HepG2 (cell line): ENCODE data around the gene CLHC1. TPM values are rescaled to one million over a fixed set of nuclear protein-coding genes. Genes with fewer than 3 reads are reported as not detected.

Source experiments
- ATF7-NPFF ChIP-seq: sonication (generic); formaldehyde crosslinking; IDR thresholded peaks from 2 replicates; pipeline ENCODE4 v1.8.1; 2023; ENCODE audit warnings: mild to moderate bottlenecking, low read depth, missing genetic modification reagents, moderate library complexity
- DMTF1 ChIP-seq: sonication (generic); formaldehyde crosslinking; IDR thresholded peaks from 2 replicates; pipeline ENCODE4 v1.4.0; 2020; ENCODE audit warnings: mild to moderate bottlenecking, missing genetic modification reagents
- GZF1 ChIP-seq: sonication (generic); formaldehyde crosslinking; IDR thresholded peaks from 2 replicates; pipeline ENCODE4 v1.5.1; 2020; ENCODE audit warnings: mild to moderate bottlenecking, missing genetic modification reagents
- KAT2B ChIP-seq: fragments of 150-350 bp; IDR thresholded peaks from 2 replicates; pipeline ENCODE4 v1.6.1; 2014; ENCODE audit warnings: low read depth, low read length, borderline replicate concordance
- RBM22 ChIP-seq: fragments of 200-400 bp; formaldehyde crosslinking; optimal IDR thresholded peaks from 2 replicates; pipeline ENCODE3; 2017; ENCODE audit warnings: mild to moderate bottlenecking, low read length, moderate library complexity
- RXRA ChIP-seq: sonication (generic); formaldehyde crosslinking; IDR thresholded peaks from 2 replicates; pipeline ENCODE4 v1.5.1; 2020; ENCODE audit warnings: missing genetic modification reagents
- SAP130 ChIP-seq: IDR thresholded peaks from 2 replicates; pipeline ENCODE4 v1.6.1; 2016; ENCODE audit warnings: low read depth
- TCF7 ChIP-seq: sonication (generic); IDR thresholded peaks from 2 replicates; pipeline ENCODE4 v1.6.1; 2016; ENCODE audit warnings: antibody characterized with exemption, low read depth
- ZC3H13 ChIP-seq: sonication (generic); formaldehyde crosslinking; IDR thresholded peaks from 2 replicates; pipeline ENCODE4 v1.8.1; 2023; ENCODE audit warnings: mild to moderate bottlenecking, missing genetic modification reagents, moderate library complexity
- ZNF142 ChIP-seq: sonication (generic); formaldehyde crosslinking; IDR thresholded peaks from 2 replicates; pipeline ENCODE4 v1.4.0; 2020; ENCODE audit warnings: missing genetic modification reagents
- ZNF326 ChIP-seq: sonication (generic); formaldehyde crosslinking; IDR thresholded peaks from 2 replicates; pipeline ENCODE4 v1.4.0; 2020; ENCODE audit warnings: missing genetic modification reagents, borderline replicate concordance
- ZNF333 ChIP-seq: sonication (generic); formaldehyde crosslinking; IDR thresholded peaks from 2 replicates; pipeline ENCODE4 v1.4.0; 2020; ENCODE audit warnings: mild to moderate bottlenecking, missing genetic modification reagents, borderline replicate concordance
- ZNF740 ChIP-seq: sonication (generic); formaldehyde crosslinking; IDR thresholded peaks from 2 replicates; pipeline ENCODE4 v1.4.0; 2020; ENCODE audit warnings: missing genetic modification reagents
- ZNF782 ChIP-seq: sonication (generic); formaldehyde crosslinking; IDR thresholded peaks from 2 replicates; pipeline ENCODE4 v1.4.0; 2020; ENCODE audit warnings: missing genetic modification reagents, mild to moderate bottlenecking, borderline replicate concordance
- ZNF878 ChIP-seq: sonication (generic); formaldehyde crosslinking; IDR thresholded peaks from 2 replicates; pipeline ENCODE4 v1.8.1; 2023; ENCODE audit warnings: mild to moderate bottlenecking, missing genetic modification reagents, moderate library complexity
- polyA plus RNA-seq, 8 experiments: library from polyadenylated mRNA; depleted of rRNA in 3 of 8; stranded (reverse) in 7 of 8; unstranded in 1 of 8; fragments of >200 nt; fragmentation: Illumina TruSeq in 4 of 8; extraction: Trizol in 4 of 8; gene quantifications; 2 replicates each; pipeline versions ENCODE4 v1.2.1 to v1.2.3, GENCODE V29; 2011 to 2016; ENCODE audit warnings: low read depth in 4 of 8, missing spikeins in 1 of 8, mixed read lengths in 1 of 8; ENCODE audit not compliant: insufficient read depth in 1 of 8
- total RNA-seq, 5 experiments: library from RNA; depleted of rRNA; stranded (reverse); fragments of >200 nt; fragmentation: Illumina TruSeq; extraction: Trizol; gene quantifications; 2 replicates each; pipeline ENCODE4 v1.2.3, GENCODE V29; 2016; ENCODE audit warnings: low read depth in 1 of 5
- TF ChIP-seq, protein P1 (sequence below): sonication (generic); formaldehyde crosslinking; IDR thresholded peaks from 2 replicates; pipeline ENCODE4 v1.4.0; 2020; ENCODE audit warnings: missing genetic modification reagents, borderline replicate concordance
- TF ChIP-seq, protein P2 (sequence below): sonication (generic); formaldehyde crosslinking; IDR thresholded peaks from 2 replicates; pipeline ENCODE4 v1.9.0; 2021; ENCODE audit warnings: missing genetic modification reagents, mild to moderate bottlenecking, borderline replicate concordance

CLHC1 gene
- total and polyA plus RNA-seq, 2 of the 13 experiments (the other 11 are each of a cell fraction or from before 2014, with no cell fraction given), result 9.8 to 12.6 TPM

DNA sequence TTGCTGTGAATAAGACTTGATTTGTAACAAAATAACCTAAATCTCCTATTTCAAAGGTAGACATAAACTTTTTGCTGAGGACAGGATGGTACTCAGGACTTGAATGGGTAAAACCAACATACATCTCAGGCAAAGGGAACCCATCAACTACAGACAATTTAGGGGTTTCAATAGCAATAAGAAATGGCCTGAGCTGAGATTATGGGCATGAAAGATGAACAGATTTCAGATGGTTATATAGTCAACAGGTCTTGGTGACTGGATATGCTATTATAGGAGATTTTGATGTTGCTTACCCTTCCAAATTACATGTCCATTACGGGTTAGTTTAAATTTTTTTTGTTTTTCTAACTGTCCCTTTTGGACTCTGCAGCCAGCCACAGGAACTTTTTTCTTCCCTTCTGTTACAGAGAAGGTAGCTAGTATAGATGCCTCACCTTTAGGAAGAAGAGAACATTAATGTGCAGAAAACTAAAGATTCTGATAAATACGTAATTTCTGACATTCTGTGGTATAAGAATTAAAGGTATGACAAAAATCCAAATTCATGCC, 5.0 kb upstream of the CLHC1 start (continued):
- TF ChIP-seq ZNF878 (no peak), ZNF333 (CRISPR knock-in tag) (no peak), SAP130 (CRISPR knock-in tag) (no peak), DMTF1 (no peak), KAT2B (no peak), ATF7-NPFF (CRISPR knock-in tag) (no peak), ZNF740 (CRISPR knock-in tag) (no peak), ZC3H13 (CRISPR knock-in tag) (no peak), ZNF782 (CRISPR knock-in tag) (no peak), ZNF142 (CRISPR knock-in tag) (no peak), RXRA (no peak), GZF1 (no peak), RBM22 (peak; percentile 95), TCF7 (no peak), ZNF326 (CRISPR knock-in tag) (no peak)
- TF ChIP-seq, protein P1, sequence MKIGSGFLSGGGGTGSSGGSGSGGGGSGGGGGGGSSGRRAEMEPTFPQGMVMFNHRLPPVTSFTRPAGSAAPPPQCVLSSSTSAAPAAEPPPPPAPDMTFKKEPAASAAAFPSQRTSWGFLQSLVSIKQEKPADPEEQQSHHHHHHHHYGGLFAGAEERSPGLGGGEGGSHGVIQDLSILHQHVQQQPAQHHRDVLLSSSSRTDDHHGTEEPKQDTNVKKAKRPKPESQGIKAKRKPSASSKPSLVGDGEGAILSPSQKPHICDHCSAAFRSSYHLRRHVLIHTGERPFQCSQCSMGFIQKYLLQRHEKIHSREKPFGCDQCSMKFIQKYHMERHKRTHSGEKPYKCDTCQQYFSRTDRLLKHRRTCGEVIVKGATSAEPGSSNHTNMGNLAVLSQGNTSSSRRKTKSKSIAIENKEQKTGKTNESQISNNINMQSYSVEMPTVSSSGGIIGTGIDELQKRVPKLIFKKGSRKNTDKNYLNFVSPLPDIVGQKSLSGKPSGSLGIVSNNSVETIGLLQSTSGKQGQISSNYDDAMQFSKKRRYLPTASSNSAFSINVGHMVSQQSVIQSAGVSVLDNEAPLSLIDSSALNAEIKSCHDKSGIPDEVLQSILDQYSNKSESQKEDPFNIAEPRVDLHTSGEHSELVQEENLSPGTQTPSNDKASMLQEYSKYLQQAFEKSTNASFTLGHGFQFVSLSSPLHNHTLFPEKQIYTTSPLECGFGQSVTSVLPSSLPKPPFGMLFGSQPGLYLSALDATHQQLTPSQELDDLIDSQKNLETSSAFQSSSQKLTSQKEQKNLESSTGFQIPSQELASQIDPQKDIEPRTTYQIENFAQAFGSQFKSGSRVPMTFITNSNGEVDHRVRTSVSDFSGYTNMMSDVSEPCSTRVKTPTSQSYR (CRISPR knock-in tag), result no peak
- TF ChIP-seq, protein P2, sequence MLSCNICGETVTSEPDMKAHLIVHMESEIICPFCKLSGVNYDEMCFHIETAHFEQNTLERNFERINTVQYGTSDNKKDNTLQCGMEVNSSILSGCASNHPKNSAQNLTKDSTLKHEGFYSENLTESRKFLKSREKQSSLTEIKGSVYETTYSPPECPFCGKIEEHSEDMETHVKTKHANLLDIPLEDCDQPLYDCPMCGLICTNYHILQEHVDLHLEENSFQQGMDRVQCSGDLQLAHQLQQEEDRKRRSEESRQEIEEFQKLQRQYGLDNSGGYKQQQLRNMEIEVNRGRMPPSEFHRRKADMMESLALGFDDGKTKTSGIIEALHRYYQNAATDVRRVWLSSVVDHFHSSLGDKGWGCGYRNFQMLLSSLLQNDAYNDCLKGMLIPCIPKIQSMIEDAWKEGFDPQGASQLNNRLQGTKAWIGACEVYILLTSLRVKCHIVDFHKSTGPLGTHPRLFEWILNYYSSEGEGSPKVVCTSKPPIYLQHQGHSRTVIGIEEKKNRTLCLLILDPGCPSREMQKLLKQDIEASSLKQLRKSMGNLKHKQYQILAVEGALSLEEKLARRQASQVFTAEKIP (CRISPR knock-in tag), result no peak
